HEK293 (cell line): ENCODE results near the gene ENTPD8.

Source experiments
- CTCF ChIA-PET: fragments of 350-600 bp; formaldehyde crosslinking; extraction: SDS; loops from one replicate; lab custom pipeline; 2021; ENCODE audit warnings: antibody characterized with exemption; lab: Yijun Ruan, JAX
- POLR2A ChIA-PET: fragments of 300-600 bp; formaldehyde crosslinking; extraction: SDS; loops from one replicate; lab custom pipeline; 2020; ENCODE audit warnings: antibody characterized with exemption, inconsistent platforms; lab: Yijun Ruan, JAX
- H3K27ac ChIP-seq: fragments of 200-500 bp; sonication (Bioruptor generic); 2 replicates; pipeline ENCODE4 v1.5.1; 2014; ENCODE audit warnings: low read depth, low read length, control low read depth, inconsistent platforms; ENCODE audit errors: extremely low read depth
- H3K36me3 ChIP-seq, 2 experiments: fragments of 200-500 bp in 1 of 2; sonication (Bioruptor generic) in 1 of 2; 1 replicate in 1 of 2; 2 replicates in 1 of 2; pipeline ENCODE4 v1.5.1; 2014 to 2017; ENCODE audit warnings: inconsistent platforms in 2 of 2, low read length in 2 of 2; ENCODE audit not compliant: control insufficient read depth in 2 of 2, insufficient read depth in 1 of 2
- H3K4me1 ChIP-seq: fragments of 200-500 bp; sonication (Bioruptor generic); 2 replicates; pipeline ENCODE4 v1.5.1; 2014; ENCODE audit warnings: mild to moderate bottlenecking, low read length, inconsistent platforms; ENCODE audit not compliant: control insufficient read depth, insufficient read depth
- H3K4me3 ChIP-seq: 2 replicates; pipeline ENCODE4 v1.5.1; 2011; ENCODE audit warnings: low read depth, mild to moderate bottlenecking, control low read depth, low read length, moderate library complexity
- H3K9me3 ChIP-seq: fragments of 200-500 bp; sonication (Bioruptor generic); 2 replicates; pipeline ENCODE4 v1.5.1; 2014; ENCODE audit warnings: low read depth, low read length, inconsistent platforms; ENCODE audit not compliant: control insufficient read depth, insufficient read depth
- BCL6B ChIP-seq: fragments of 450-650 bp; formaldehyde crosslinking; IDR thresholded peaks from 2 replicates; pipeline ENCODE4 v1.5.1; 2017; ENCODE audit warnings: missing biosample characterization, missing genetic modification characterization
- FEZF1 ChIP-seq: fragments of 450-650 bp; formaldehyde crosslinking; IDR thresholded peaks from 2 replicates; pipeline ENCODE4 v1.5.1; 2016; ENCODE audit warnings: missing biosample characterization, missing genetic modification characterization
- GLI4 ChIP-seq: fragments of 450-650 bp; formaldehyde crosslinking; IDR thresholded peaks from 2 replicates; pipeline ENCODE4 v1.5.1; 2016; ENCODE audit warnings: missing biosample characterization, missing genetic modification characterization
- OSR2 ChIP-seq: fragments of 450-650 bp; formaldehyde crosslinking; IDR thresholded peaks from 2 replicates; pipeline ENCODE4 v1.5.1; 2016; ENCODE audit warnings: missing biosample characterization, missing genetic modification characterization
- RBAK ChIP-seq: fragments of 450-650 bp; formaldehyde crosslinking; IDR thresholded peaks from 2 replicates; pipeline ENCODE4 v1.5.1; 2016; ENCODE audit warnings: missing biosample characterization, missing genetic modification characterization
- SCRT1 ChIP-seq: fragments of 450-650 bp; formaldehyde crosslinking; IDR thresholded peaks from 2 replicates; pipeline ENCODE4 v1.5.1; 2016; ENCODE audit warnings: missing biosample characterization, missing genetic modification characterization, borderline replicate concordance
- SCRT2 ChIP-seq: fragments of 450-650 bp; formaldehyde crosslinking; IDR thresholded peaks from 2 replicates; pipeline ENCODE4 v1.5.1; 2016; ENCODE audit warnings: missing biosample characterization, missing genetic modification characterization
- TRIM28 ChIP-seq: IDR thresholded peaks from 2 replicates; pipeline ENCODE4 v1.6.1; 2011; ENCODE audit warnings: low read length, control low read depth, borderline replicate concordance
- WT1 ChIP-seq: fragments of 450-650 bp; formaldehyde crosslinking; IDR thresholded peaks from 2 replicates; pipeline ENCODE4 v1.5.1; 2016; ENCODE audit warnings: missing biosample characterization, missing genetic modification characterization
- ZIC2 ChIP-seq: fragments of 450-650 bp; formaldehyde crosslinking; IDR thresholded peaks from 2 replicates; pipeline ENCODE4 v1.5.1; 2016; ENCODE audit warnings: missing biosample characterization, missing genetic modification characterization
- ZNF10 ChIP-seq: fragments of 450-650 bp; formaldehyde crosslinking; IDR thresholded peaks from 2 replicates; pipeline ENCODE4 v1.5.1; 2017; ENCODE audit warnings: missing biosample characterization, missing genetic modification characterization
- ZNF202 ChIP-seq: fragments of 450-650 bp; formaldehyde crosslinking; IDR thresholded peaks from 2 replicates; pipeline ENCODE4 v1.5.1; 2016; ENCODE audit warnings: missing biosample characterization, missing genetic modification characterization, borderline replicate concordance
- ZNF24 ChIP-seq: fragments of 450-650 bp; formaldehyde crosslinking; IDR thresholded peaks from 2 replicates; pipeline ENCODE4 v1.5.1; 2016; ENCODE audit warnings: missing biosample characterization, missing genetic modification characterization
- ZNF274 ChIP-seq, 2 experiments: fragments of 200-500 bp in 1 of 2; fragments of 450-650 bp in 1 of 2; sonication (Bioruptor generic) in 1 of 2; formaldehyde crosslinking in 1 of 2; IDR thresholded peaks; 2 replicates each; pipeline versions ENCODE4 v1.5.1 to v1.6.1; 2014 to 2016; ENCODE audit warnings: borderline replicate concordance in 1 of 2, inconsistent platforms in 1 of 2, low read length in 1 of 2, missing biosample characterization in 1 of 2, missing genetic modification characterization in 1 of 2
- ZNF335 ChIP-seq: fragments of 450-650 bp; formaldehyde crosslinking; conservative IDR thresholded peaks from 2 replicates; pipeline ENCODE4 v1.5.1; 2016; ENCODE audit warnings: missing biosample characterization, missing genetic modification characterization
- ZNF341 ChIP-seq: fragments of 450-650 bp; formaldehyde crosslinking; IDR thresholded peaks from 2 replicates; pipeline ENCODE4; 2016; ENCODE audit warnings: low read depth, missing biosample characterization, missing genetic modification characterization
- ZNF362 ChIP-seq: fragments of 450-650 bp; formaldehyde crosslinking; IDR thresholded peaks from 2 replicates; pipeline ENCODE4 v1.5.1; 2016; ENCODE audit warnings: missing biosample characterization, missing genetic modification characterization
- ZNF548 ChIP-seq: fragments of 450-650 bp; formaldehyde crosslinking; IDR thresholded peaks from 2 replicates; pipeline ENCODE4 v1.5.1; 2016; ENCODE audit warnings: missing biosample characterization, missing genetic modification characterization
- ZNF571 ChIP-seq: fragments of 450-650 bp; formaldehyde crosslinking; IDR thresholded peaks from 2 replicates; pipeline ENCODE4 v1.5.0; 2017; ENCODE audit warnings: missing biosample characterization, missing genetic modification characterization
- ZNF621 ChIP-seq: fragments of 450-650 bp; formaldehyde crosslinking; IDR thresholded peaks from 2 replicates; pipeline ENCODE4 v1.5.1; 2017; ENCODE audit warnings: missing biosample characterization, missing genetic modification characterization
- ZNF768 ChIP-seq: fragments of 450-650 bp; formaldehyde crosslinking; IDR thresholded peaks from 2 replicates; pipeline ENCODE4 v1.5.1; 2018; ENCODE audit warnings: missing biosample characterization, mild to moderate bottlenecking, missing genetic modification characterization
- TF ChIP-seq, protein P1 (sequence below): fragments of 450-650 bp; formaldehyde crosslinking; IDR thresholded peaks from 2 replicates; pipeline ENCODE4 v1.5.1; 2016; ENCODE audit warnings: missing biosample characterization, missing genetic modification characterization
- TF ChIP-seq, protein P2 (sequence below): fragments of 450-650 bp; formaldehyde crosslinking; IDR thresholded peaks from 2 replicates; pipeline ENCODE4 v1.5.1; 2016; ENCODE audit warnings: missing biosample characterization, missing genetic modification characterization
- TF ChIP-seq, protein P3 (sequence below): fragments of 450-650 bp; formaldehyde crosslinking; conservative IDR thresholded peaks from 2 replicates; pipeline ENCODE4 v1.5.1; 2016; ENCODE audit warnings: low read depth, missing biosample characterization, missing genetic modification characterization
- TF ChIP-seq, protein P4 (sequence below): fragments of 450-650 bp; formaldehyde crosslinking; IDR thresholded peaks from 2 replicates; pipeline ENCODE4 v1.5.1; 2017; ENCODE audit warnings: missing biosample characterization, missing genetic modification characterization

ENTPD8 gene

GRCh38 chr9:137415451-137415850 lies 25.7 kb downstream of the ENTPD8 start:
- POLR2A ChIA-PET, result interaction anchor here (0.6 to 1.4 kb wide), 2 partner anchors 44 to 703 kb away, joined by 3 to 8 read pairs; partner anchors contain the start of genes DIPK1B and NSMF

DNA sequence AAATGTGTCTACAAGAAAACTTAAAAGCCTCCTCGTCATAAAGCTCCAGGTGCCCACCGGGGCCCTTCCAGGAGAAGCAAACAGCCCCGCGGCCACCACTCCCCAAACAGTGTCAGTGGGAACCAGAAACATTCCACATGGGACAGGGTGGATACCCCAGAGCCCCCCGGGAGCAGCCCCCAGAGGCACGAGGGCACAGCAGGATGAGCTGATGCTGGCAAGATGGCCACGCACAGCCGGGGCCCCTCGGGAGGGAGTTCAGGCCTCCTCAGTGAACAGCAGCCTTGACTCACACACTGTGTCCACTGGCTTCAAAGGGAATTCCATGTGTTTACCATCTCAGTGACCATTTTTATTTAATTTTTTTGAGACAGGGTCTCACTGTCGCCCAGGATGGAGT lies 28.7 kb downstream of the ENTPD8 start:
- Histone ChIP-seq H3K4me1 (peaks cover 4% of the 10 kb centered on the region; the same call in 1 of the 2 replicates), H3K36me3 (no peaks in the 10 kb centered on the region), H3K27ac (no peak overlapping the region), H3K4me3 (no peak overlapping the region), H3K9me3 (no peaks in the 10 kb centered on the region)
- ChIA-PET CTCF (interaction anchor here (0.5 to 2.3 kb wide), 6 partner anchors 11 to 151 kb away, joined by 3 to 19 read pairs (median 5); partner anchors contain the start of genes EXD3 and NOXA1), POLR2A (interaction anchor here (0.6 to 2.7 kb wide), 7 partner anchors 10 to 172 kb away, joined by 3 to 27 read pairs (median 5); partner anchors contain the start of genes EXD3, NOXA1, NRARP and TUBB4B)
- no peak for TF ChIP-seq ZNF571 (tag by site-specific recombination)
- TF ChIP-seq ZIC2, result peak; percentile 72
- TF ChIP-seq ZNF341, result peak; percentile 85
- TF ChIP-seq ZNF335 (tag by site-specific recombination), result no peak
- no peak for TF ChIP-seq ZNF548 (tag by site-specific recombination)
- TF ChIP-seq TRIM28, result no peak
- TF ChIP-seq, protein P1, sequence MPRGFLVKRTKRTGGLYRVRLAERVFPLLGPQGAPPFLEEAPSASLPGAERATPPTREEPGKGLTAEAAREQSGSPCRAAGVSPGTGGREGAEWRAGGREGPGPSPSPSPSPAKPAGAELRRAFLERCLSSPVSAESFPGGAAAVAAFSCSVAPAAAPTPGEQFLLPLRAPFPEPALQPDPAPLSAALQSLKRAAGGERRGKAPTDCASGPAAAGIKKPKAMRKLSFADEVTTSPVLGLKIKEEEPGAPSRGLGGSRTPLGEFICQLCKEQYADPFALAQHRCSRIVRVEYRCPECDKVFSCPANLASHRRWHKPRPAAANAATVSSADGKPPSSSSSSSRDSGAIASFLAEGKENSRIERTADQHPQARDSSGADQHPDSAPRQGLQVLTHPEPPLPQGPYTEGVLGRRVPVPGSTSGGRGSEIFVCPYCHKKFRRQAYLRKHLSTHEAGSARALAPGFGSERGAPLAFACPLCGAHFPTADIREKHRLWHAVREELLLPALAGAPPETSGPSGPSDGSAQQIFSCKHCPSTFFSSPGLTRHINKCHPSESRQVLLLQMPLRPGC (tag by site-specific recombination), result no peak
- TF ChIP-seq ZNF621, result no peak
- TF ChIP-seq, protein P2, sequence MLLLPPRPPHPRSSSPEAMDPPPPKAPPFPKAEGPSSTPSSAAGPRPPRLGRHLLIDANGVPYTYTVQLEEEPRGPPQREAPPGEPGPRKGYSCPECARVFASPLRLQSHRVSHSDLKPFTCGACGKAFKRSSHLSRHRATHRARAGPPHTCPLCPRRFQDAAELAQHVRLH, result no peak
- TF ChIP-seq FEZF1 (tag by site-specific recombination), result no peak
- no peak for TF ChIP-seq ZNF10 (tag by site-specific recombination)
- no peak for TF ChIP-seq ZNF24 (tag by site-specific recombination)

More at GRCh38 chr9:137415451-137415850, 25.7 kb downstream of the ENTPD8 start:
- Histone ChIP-seq H3K36me3 (no peaks in the 10 kb centered on the region; a peak in 1 of 3 replicates), H3K9me3 (no peaks in the 10 kb centered on the region), H3K4me3 (no peak overlapping the region), H3K27ac (no peak overlapping the region), H3K4me1 (peaks cover 7% of the 10 kb centered on the region)
- TF ChIP-seq RBAK (no peak), SCRT1 (tag by site-specific recombination) (no peak), ZNF202 (tag by site-specific recombination) (no peak), BCL6B (tag by site-specific recombination) (no peak), WT1 (tag by site-specific recombination) (no peak), ZNF768 (tag by site-specific recombination) (no peak), ZNF274 (IDR thresholded peaks at IDR 0.05; ENCODE audit: low read length) (no peak), ZNF274 (tag by site-specific recombination; IDR thresholded peaks at IDR 0.05; ENCODE audit: borderline replicate concordance) (no peak), SCRT2 (no peak), GLI4 (tag by site-specific recombination) (no peak), ZNF362 (no peak), OSR2 (tag by site-specific recombination) (no peak)
- TF ChIP-seq, protein P3, sequence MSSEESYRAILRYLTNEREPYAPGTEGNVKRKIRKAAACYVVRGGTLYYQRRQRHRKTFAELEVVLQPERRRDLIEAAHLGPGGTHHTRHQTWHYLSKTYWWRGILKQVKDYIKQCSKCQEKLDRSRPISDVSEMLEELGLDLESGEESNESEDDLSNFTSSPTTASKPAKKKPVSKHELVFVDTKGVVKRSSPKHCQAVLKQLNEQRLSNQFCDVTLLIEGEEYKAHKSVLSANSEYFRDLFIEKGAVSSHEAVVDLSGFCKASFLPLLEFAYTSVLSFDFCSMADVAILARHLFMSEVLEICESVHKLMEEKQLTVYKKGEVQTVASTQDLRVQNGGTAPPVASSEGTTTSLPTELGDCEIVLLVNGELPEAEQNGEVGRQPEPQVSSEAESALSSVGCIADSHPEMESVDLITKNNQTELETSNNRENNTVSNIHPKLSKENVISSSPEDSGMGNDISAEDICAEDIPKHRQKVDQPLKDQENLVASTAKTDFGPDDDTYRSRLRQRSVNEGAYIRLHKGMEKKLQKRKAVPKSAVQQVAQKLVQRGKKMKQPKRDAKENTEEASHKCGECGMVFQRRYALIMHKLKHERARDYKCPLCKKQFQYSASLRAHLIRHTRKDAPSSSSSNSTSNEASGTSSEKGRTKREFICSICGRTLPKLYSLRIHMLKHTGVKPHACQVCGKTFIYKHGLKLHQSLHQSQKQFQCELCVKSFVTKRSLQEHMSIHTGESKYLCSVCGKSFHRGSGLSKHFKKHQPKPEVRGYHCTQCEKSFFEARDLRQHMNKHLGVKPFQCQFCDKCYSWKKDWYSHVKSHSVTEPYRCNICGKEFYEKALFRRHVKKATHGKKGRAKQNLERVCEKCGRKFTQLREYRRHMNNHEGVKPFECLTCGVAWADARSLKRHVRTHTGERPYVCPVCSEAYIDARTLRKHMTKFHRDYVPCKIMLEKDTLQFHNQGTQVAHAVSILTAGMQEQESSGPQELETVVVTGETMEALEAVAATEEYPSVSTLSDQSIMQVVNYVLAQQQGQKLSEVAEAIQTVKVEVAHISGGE, result no peak
- TF ChIP-seq, protein P4, sequence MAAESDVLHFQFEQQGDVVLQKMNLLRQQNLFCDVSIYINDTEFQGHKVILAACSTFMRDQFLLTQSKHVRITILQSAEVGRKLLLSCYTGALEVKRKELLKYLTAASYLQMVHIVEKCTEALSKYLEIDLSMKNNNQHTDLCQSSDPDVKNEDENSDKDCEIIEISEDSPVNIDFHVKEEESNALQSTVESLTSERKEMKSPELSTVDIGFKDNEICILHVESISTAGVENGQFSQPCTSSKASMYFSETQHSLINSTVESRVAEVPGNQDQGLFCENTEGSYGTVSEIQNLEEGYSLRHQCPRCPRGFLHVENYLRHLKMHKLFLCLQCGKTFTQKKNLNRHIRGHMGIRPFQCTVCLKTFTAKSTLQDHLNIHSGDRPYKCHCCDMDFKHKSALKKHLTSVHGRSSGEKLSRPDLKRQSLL (tag by site-specific recombination), result no peak
- CTCF ChIA-PET, result interaction anchor here (0.6 to 0.9 kb wide), 4 partner anchors 29 to 130 kb away, joined by 3 to 4 read pairs (median 3); no protein-coding TSS in a partner anchor
